GM23338 (cell line): ENCODE measurements around the gene FMO3. TPM values are rescaled to one million over a fixed set of nuclear protein-coding genes. Genes with fewer than 3 reads are reported as not detected.

Source experiments
- ATAC-seq: fragments of 200-7000 bp; cut with Tn5 transposase; 3 replicates; pipeline ENCODE4 v1.9.1; 2020
- DNase-seq: peaks from one replicate; pipeline ENCODE4 v3.0.0-alpha.2; 2015; ENCODE audit warnings: low spot score
- H2AFZ ChIP-seq: fragments of 200-600 bp; sonication (generic); 2 replicates; pipeline ENCODE4 v1.8.0; 2016; ENCODE audit warnings: antibody characterized with exemption, mild to moderate bottlenecking, moderate library complexity
- H3F3A ChIP-seq: fragments of 200-600 bp; sonication (generic); replicated peaks from 2 replicates; pipeline ENCODE4 v1.8.0; 2017; ENCODE audit warnings: antibody characterized with exemption, mixed run types, low read depth
- H3K27ac ChIP-seq: fragments of 200-600 bp; sonication (generic); 2 replicates; pipeline ENCODE4 v1.6.1; 2016; ENCODE audit warnings: low read depth
- H3K27me3 ChIP-seq: fragments of 200-600 bp; sonication (generic); 2 replicates; pipeline ENCODE4 v1.8.0; 2016; ENCODE audit warnings: mild to moderate bottlenecking, mixed run types, moderate library complexity; ENCODE audit not compliant: insufficient read depth
- H3K36me3 ChIP-seq: fragments of 200-600 bp; sonication (generic); 2 replicates; pipeline ENCODE4 v1.8.0; 2016; ENCODE audit warnings: mild to moderate bottlenecking; ENCODE audit not compliant: insufficient read depth
- H3K4me1 ChIP-seq: fragments of 200-600 bp; sonication (generic); 2 replicates; pipeline ENCODE4 v1.8.0; 2016; ENCODE audit warnings: mild to moderate bottlenecking, moderate library complexity; ENCODE audit not compliant: insufficient read depth
- H3K4me2 ChIP-seq: fragments of 200-600 bp; sonication (generic); 2 replicates; pipeline ENCODE4 v1.7.1; 2017; ENCODE audit warnings: mixed run types
- H3K4me3 ChIP-seq: fragments of 200-600 bp; sonication (generic); 2 replicates; pipeline ENCODE4 v1.6.1; 2016; ENCODE audit warnings: mixed run types
- H3K79me2 ChIP-seq: fragments of 200-600 bp; sonication (generic); replicated peaks from 2 replicates; pipeline ENCODE4 v1.8.0; 2017; ENCODE audit warnings: mild to moderate bottlenecking; ENCODE audit not compliant: insufficient read depth
- H3K9me2 ChIP-seq: fragments of 200-600 bp; sonication (generic); 2 replicates; pipeline ENCODE4 v1.8.0; 2017; ENCODE audit not compliant: insufficient read depth
- H4K20me1 ChIP-seq: fragments of 200-600 bp; sonication (generic); replicated peaks from 2 replicates; pipeline ENCODE4 v1.8.0; 2017; ENCODE audit warnings: mild to moderate bottlenecking; ENCODE audit not compliant: insufficient read depth
- H3K27ac Mint-ChIP-seq: 2 replicates; pipeline ENCODE4 v1.8.0; 2020; ENCODE audit warnings: inconsistent platforms, mild to moderate bottlenecking, moderate library complexity, mixed read lengths
- H3K27me3 Mint-ChIP-seq: 3 replicates; pipeline ENCODE4 v1.8.0; 2022; ENCODE audit warnings: low read depth, mild to moderate bottlenecking, moderate library complexity, mixed read lengths, inconsistent platforms; ENCODE audit not compliant: insufficient read depth, poor library complexity
- H3K36me3 Mint-ChIP-seq: 3 replicates; pipeline ENCODE4 v1.8.0; 2021; ENCODE audit warnings: low read depth, mild to moderate bottlenecking, inconsistent platforms, moderate library complexity, mixed read lengths
- H3K4me1 Mint-ChIP-seq: 3 replicates; pipeline ENCODE4 v1.8.0; 2020; ENCODE audit warnings: mild to moderate bottlenecking, inconsistent platforms, mixed read lengths
- H3K4me3 Mint-ChIP-seq: 3 replicates; pipeline ENCODE4 v1.8.0; 2021; ENCODE audit warnings: moderate library complexity, mild to moderate bottlenecking, inconsistent platforms, mixed read lengths
- H3K9me3 Mint-ChIP-seq: 3 replicates; pipeline ENCODE4 v1.8.0; 2020; ENCODE audit warnings: moderate library complexity, mild to moderate bottlenecking, inconsistent platforms, mixed read lengths
- EZH2 ChIP-seq: fragments of 200-600 bp; sonication (generic); IDR thresholded peaks from one replicate; pipeline ENCODE4 v1.8.0; 2017; ENCODE audit warnings: antibody characterized with exemption, mild to moderate bottlenecking, low read depth; ENCODE audit not compliant: unreplicated experiment
- ZNF114 ChIP-seq: fragments of 250-450 bp; sonication (Bioruptor Pico); IDR thresholded peaks from 2 replicates; pipeline ENCODE4 v1.5.0; 2020; ENCODE audit warnings: mild to moderate bottlenecking, moderate library complexity
- polyA plus RNA-seq: library from polyadenylated mRNA; unstranded; fragments of >200 nt; fragmentation: Nextera tagmentation; extraction: Ambion mirVana; gene quantifications from 2 replicates; pipeline ENCODE4 v1.2.1, GENCODE V29; 2016
- total RNA-seq: library from RNA; depleted of rRNA; stranded (reverse); fragments of >200 nt; shearing (Covaris generic); gene quantifications from 2 replicates; pipeline ENCODE4 v1.2.3, GENCODE V29; 2014
- TF ChIP-seq, protein P1 (sequence below): IDR thresholded peaks from one replicate; pipeline ENCODE4 v1.6.1; 2018; ENCODE audit warnings: antibody characterized with exemption; ENCODE audit not compliant: unreplicated experiment
- TF ChIP-seq, protein P2 (sequence below): fragments of 250-450 bp; sonication (Bioruptor Pico); IDR thresholded peaks from 2 replicates; pipeline ENCODE4 v1.5.0; 2020; ENCODE audit warnings: mild to moderate bottlenecking, moderate library complexity

The FMO3 gene
- total and polyA plus RNA-seq, 2 experiments from 2014 or later: 0.26 TPM; not detected in 1

DNA sequence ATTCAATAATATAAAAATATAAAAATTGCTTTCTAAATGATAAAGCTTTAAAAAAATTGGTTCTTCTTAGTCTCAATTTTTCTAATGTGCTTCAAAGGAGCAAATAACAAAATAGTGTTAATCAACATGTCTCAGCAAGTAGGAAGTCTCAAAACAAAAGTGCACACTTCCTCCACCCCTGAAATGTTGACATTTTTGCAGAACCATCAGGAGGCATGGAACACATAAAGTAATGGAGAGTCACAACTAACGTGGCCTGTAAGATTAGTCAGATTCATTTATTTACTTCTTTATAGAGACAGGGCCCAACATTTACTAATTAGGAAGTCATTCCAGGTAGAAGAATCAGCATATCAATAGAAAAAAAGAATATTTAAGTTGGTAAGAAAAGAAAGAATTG is 59.5 kb downstream of the FMO3 start:
- Histone ChIP-seq H3K36me3 (no peaks in the 10 kb centered on the region), H3K4me3 (no peak overlapping the region), H3K27ac (no peak overlapping the region), H3K27me3 (no peaks in the 10 kb centered on the region), H3K79me2 (no peaks in the 10 kb centered on the region), H3K4me1 (peaks cover 6% of the 10 kb centered on the region; the same call in 1 of the 2 replicates), H3K4me2 (no peak overlapping the region), H4K20me1 (no peaks in the 10 kb centered on the region), H3K9me2 (no peaks in the 10 kb centered on the region), H2AFZ (no peak overlapping the region), H3F3A (no peaks in the 10 kb centered on the region)
- Mint-ChIP-seq H3K36me3 (no peaks in the 10 kb centered on the region), H3K27me3 (peaks cover 2% of the 10 kb centered on the region), H3K4me3 (no peak overlapping the region), H3K9me3 (no peaks in the 10 kb centered on the region), H3K4me1 (peaks cover 9% of the 10 kb centered on the region; the same call in 2 of the 3 replicates), H3K27ac (peak overlapping the region; percentile 1; the same call in 1 of the 2 replicates)
- ATAC-seq: no peak
- TF ChIP-seq, protein P1, sequence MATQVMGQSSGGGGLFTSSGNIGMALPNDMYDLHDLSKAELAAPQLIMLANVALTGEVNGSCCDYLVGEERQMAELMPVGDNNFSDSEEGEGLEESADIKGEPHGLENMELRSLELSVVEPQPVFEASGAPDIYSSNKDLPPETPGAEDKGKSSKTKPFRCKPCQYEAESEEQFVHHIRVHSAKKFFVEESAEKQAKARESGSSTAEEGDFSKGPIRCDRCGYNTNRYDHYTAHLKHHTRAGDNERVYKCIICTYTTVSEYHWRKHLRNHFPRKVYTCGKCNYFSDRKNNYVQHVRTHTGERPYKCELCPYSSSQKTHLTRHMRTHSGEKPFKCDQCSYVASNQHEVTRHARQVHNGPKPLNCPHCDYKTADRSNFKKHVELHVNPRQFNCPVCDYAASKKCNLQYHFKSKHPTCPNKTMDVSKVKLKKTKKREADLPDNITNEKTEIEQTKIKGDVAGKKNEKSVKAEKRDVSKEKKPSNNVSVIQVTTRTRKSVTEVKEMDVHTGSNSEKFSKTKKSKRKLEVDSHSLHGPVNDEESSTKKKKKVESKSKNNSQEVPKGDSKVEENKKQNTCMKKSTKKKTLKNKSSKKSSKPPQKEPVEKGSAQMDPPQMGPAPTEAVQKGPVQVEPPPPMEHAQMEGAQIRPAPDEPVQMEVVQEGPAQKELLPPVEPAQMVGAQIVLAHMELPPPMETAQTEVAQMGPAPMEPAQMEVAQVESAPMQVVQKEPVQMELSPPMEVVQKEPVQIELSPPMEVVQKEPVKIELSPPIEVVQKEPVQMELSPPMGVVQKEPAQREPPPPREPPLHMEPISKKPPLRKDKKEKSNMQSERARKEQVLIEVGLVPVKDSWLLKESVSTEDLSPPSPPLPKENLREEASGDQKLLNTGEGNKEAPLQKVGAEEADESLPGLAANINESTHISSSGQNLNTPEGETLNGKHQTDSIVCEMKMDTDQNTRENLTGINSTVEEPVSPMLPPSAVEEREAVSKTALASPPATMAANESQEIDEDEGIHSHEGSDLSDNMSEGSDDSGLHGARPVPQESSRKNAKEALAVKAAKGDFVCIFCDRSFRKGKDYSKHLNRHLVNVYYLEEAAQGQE: no peak
- TF ChIP-seq EZH2 (no peak), ZNF114 (CRISPR knock-in tag) (no peak)
- TF ChIP-seq, protein P2, sequence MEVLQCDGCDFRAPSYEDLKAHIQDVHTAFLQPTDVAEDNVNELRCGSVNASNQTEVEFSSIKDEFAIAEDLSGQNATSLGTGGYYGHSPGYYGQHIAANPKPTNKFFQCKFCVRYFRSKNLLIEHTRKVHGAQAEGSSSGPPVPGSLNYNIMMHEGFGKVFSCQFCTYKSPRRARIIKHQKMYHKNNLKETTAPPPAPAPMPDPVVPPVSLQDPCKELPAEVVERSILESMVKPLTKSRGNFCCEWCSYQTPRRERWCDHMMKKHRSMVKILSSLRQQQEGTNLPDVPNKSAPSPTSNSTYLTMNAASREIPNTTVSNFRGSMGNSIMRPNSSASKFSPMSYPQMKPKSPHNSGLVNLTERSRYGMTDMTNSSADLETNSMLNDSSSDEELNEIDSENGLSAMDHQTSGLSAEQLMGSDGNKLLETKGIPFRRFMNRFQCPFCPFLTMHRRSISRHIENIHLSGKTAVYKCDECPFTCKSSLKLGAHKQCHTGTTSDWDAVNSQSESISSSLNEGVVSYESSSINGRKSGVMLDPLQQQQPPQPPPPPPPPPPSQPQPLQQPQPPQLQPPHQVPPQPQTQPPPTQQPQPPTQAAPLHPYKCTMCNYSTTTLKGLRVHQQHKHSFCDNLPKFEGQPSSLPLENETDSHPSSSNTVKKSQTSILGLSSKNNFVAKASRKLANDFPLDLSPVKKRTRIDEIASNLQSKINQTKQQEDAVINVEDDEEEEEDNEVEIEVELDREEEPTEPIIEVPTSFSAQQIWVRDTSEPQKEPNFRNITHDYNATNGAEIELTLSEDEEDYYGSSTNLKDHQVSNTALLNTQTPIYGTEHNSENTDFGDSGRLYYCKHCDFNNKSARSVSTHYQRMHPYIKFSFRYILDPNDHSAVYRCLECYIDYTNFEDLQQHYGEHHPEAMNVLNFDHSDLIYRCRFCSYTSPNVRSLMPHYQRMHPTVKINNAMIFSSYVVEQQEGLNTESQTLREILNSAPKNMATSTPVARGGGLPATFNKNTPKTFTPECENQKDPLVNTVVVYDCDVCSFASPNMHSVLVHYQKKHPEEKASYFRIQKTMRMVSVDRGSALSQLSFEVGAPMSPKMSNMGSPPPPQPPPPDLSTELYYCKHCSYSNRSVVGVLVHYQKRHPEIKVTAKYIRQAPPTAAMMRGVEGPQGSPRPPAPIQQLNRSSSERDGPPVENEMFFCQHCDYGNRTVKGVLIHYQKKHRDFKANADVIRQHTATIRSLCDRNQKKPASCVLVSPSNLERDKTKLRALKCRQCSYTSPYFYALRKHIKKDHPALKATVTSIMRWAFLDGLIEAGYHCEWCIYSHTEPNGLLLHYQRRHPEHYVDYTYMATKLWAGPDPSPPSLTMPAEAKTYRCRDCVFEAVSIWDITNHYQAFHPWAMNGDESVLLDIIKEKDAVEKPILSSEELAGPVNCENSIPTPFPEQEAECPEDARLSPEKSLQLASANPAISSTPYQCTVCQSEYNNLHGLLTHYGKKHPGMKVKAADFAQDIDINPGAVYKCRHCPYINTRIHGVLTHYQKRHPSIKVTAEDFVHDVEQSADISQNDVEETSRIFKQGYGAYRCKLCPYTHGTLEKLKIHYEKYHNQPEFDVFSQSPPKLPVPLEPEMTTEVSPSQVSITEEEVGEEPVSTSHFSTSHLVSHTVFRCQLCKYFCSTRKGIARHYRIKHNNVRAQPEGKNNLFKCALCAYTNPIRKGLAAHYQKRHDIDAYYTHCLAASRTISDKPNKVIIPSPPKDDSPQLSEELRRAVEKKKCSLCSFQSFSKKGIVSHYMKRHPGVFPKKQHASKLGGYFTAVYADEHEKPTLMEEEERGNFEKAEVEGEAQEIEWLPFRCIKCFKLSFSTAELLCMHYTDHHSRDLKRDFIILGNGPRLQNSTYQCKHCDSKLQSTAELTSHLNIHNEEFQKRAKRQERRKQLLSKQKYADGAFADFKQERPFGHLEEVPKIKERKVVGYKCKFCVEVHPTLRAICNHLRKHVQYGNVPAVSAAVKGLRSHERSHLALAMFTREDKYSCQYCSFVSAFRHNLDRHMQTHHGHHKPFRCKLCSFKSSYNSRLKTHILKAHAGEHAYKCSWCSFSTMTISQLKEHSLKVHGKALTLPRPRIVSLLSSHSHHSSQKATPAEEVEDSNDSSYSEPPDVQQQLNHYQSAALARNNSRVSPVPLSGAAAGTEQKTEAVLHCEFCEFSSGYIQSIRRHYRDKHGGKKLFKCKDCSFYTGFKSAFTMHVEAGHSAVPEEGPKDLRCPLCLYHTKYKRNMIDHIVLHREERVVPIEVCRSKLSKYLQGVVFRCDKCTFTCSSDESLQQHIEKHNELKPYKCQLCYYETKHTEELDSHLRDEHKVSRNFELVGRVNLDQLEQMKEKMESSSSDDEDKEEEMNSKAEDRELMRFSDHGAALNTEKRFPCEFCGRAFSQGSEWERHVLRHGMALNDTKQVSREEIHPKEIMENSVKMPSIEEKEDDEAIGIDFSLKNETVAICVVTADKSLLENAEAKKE: no peak
- DNase-seq: no peak
